Uterus (tissue), 4 donors: ENCODE results near the gene HOXD10. TPM values are rescaled to one million over a fixed set of nuclear protein-coding genes. Genes with fewer than 3 reads are reported as not detected.

Experiments used
- DNase-seq, 2 donors: peaks; one replicate each; pipeline ENCODE4 v3.0.0-alpha.2; 2019 to 2020
- H3K27ac ChIP-seq, 2 donors: fragments of 200-600 bp; sonication (generic); 1 replicate in 1 of 2; 2 replicates in 1 of 2; pipeline ENCODE4 v1.5.1; 2016 to 2018
- H3K27me3 ChIP-seq, 2 donors: fragments of 200-600 bp; sonication (generic); one replicate each; pipeline ENCODE4 v1.5.1; 2018 to 2019; ENCODE audit warnings: control low read depth in 1 of 2
- H3K36me3 ChIP-seq, 2 donors: fragments of 200-600 bp; sonication (generic); one replicate each; pipeline ENCODE4 v1.5.1; 2019; ENCODE audit warnings: control low read depth in 1 of 2
- H3K4me1 ChIP-seq, 2 donors: fragments of 200-600 bp; sonication (generic); one replicate each; pipeline ENCODE4 v1.5.1; 2018 to 2019; ENCODE audit warnings: control low read depth in 1 of 2
- H3K4me3 ChIP-seq, 2 donors: fragments of 200-600 bp; sonication (generic); 1 replicate in 1 of 2; 2 replicates in 1 of 2; pipeline ENCODE4 v1.5.1; 2018 to 2019; ENCODE audit warnings: mild to moderate bottlenecking in 1 of 2
- H3K9me3 ChIP-seq, 2 donors: fragments of 200-600 bp; sonication (generic); one replicate each; pipeline ENCODE4 v1.5.1; 2019; ENCODE audit warnings: control low read depth in 1 of 2
- CTCF ChIP-seq, 4 experiments: fragments of 200-600 bp in 2 of 4; fragments of 450-650 bp in 2 of 4; sonication (generic) in 2 of 4; IDR thresholded peaks; one replicate each; pipeline ENCODE4 v1.5.1; 2016 to 2019; ENCODE audit warnings: antibody characterized with exemption in 4 of 4, mild to moderate bottlenecking in 2 of 4, moderate library complexity in 1 of 4
- POLR2A ChIP-seq, 2 donors: fragments of 450-650 bp; IDR thresholded peaks; one replicate each; pipeline ENCODE4 v1.6.1; 2016; ENCODE audit warnings: antibody characterized with exemption in 2 of 2, mild to moderate bottlenecking in 1 of 2, moderate library complexity in 1 of 2
- intact Hi-C: fragments of 100-400 bp; cut with DNase I; formaldehyde crosslinking; loops from one replicate; pipeline ENCODE4 v1.15.1; 2023; ENCODE audit warnings: low total_unique reads
- total RNA-seq, 4 donors: library from RNA; depleted of rRNA in 3 of 4; stranded (reverse); fragments of >200 nt in 3 of 4; gene quantifications; one replicate each; pipeline versions ENCODE4 v1.1.0 to v1.2.4, GENCODE V29; 2014 to 2023
- donor health status: DM: yes; HTN: yes; CAD: no.

The HOXD10 gene
- total RNA-seq, result 10 to 100 TPM in 3 of 4 donors, 1 to 10 TPM in 1; 6.8 to 81.0 (median 53.6) TPM

- H3K36me3 ChIP-seq, result no peaks in the 10 kb centered on the region
- peak within 1 kb of the TSS; percentile 43 to 51 for H3K4me3 ChIP-seq
- H3K9me3 ChIP-seq, result no peaks in the 10 kb centered on the region
- DNase-seq, result peak; percentile 91 to 96
- H3K27ac ChIP-seq, result peak within 1 kb of the TSS; percentile 98 to 99
- TF ChIP-seq CTCF (IDR thresholded peaks at IDR 0.05) (peak; percentile 65 to 76 (median 68)), POLR2A (IDR thresholded peaks at IDR 0.05) (peak; percentile 93 to 98)
- H3K27me3 ChIP-seq, result no peaks in the 10 kb centered on the region
- no peaks in the 10 kb centered on the region for H3K4me1 ChIP-seq
- intact Hi-C loops, result no loop called here
Measured at GRCh38 chr2:176115883-176116813, at the start of gene HOXD10. TSS of gene HOXD10 (plus strand) at chr2:176116778. CDS start at chr2:176116834, 56 bp downstream.

- peaks cover 0 to 13% of the 10 kb centered on the region in 2 donors for H3K4me1 ChIP-seq
- peaks cover 29 to 82% of the 10 kb centered on the region in 2 donors for H3K27me3 ChIP-seq
- intact Hi-C loops, result no loop called here
- peak overlapping the region in 1 of 2 donors; percentile 25 for H3K4me3 ChIP-seq
- no peak overlapping the region for H3K27ac ChIP-seq
- no peaks in the 10 kb centered on the region for H3K9me3 ChIP-seq
- no peak for DNase-seq
- no peaks in the 10 kb centered on the region for H3K36me3 ChIP-seq
- TF ChIP-seq CTCF (IDR thresholded peaks at IDR 0.05), result no peak
Measured at GRCh38 chr2:176067589-176068418, 48.8 kb upstream of the HOXD10 start.

- intact Hi-C loops, result no loop called here
- no peak overlapping the region for H3K27ac ChIP-seq
- H3K27me3 ChIP-seq, result peaks cover 29 to 82% of the 10 kb centered on the region in 2 donors
- no peaks in the 10 kb centered on the region for H3K9me3 ChIP-seq
- H3K4me3 ChIP-seq, result no peak overlapping the region
- no peak for DNase-seq
- no peaks in the 10 kb centered on the region for H3K36me3 ChIP-seq
- H3K4me1 ChIP-seq, result peaks cover 0 to 13% of the 10 kb centered on the region in 2 donors
- no peak for TF ChIP-seq POLR2A (IDR thresholded peaks at IDR 0.05)
- TF ChIP-seq CTCF (IDR thresholded peaks at IDR 0.05), result no peak
Measured at GRCh38 chr2:176068419-176068832, 48.2 kb upstream of the HOXD10 start.

GRCh38 chr2:176071330-176072291 lies 45.0 kb upstream of the HOXD10 start:
- intact Hi-C loops, result no loop called here
- peaks cover 30 to 96% of the 10 kb centered on the region in 2 donors for H3K27me3 ChIP-seq
- no peaks in the 10 kb centered on the region for H3K36me3 ChIP-seq

More at GRCh38 chr2:176071330-176072291, 45.0 kb upstream of the HOXD10 start:
- H3K4me1 ChIP-seq, result peaks cover 0 to 13% of the 10 kb centered on the region in 2 donors
- no peaks in the 10 kb centered on the region for H3K9me3 ChIP-seq
- H3K4me3 ChIP-seq, result no peak overlapping the region
- DNase-seq, result no peak
- TF ChIP-seq CTCF (IDR thresholded peaks at IDR 0.05) (no peak), POLR2A (IDR thresholded peaks at IDR 0.05) (no peak)
- H3K27ac ChIP-seq, result no peak overlapping the region
